Measurements from ENCODE around the gene CYP2C8.
"Not testable (repeated sequence)": the region's sequence is repeated elsewhere in the genome, so short reads cannot be mapped to it uniquely, and the experiment has no call there.

The CYP2C8 gene

DNA sequence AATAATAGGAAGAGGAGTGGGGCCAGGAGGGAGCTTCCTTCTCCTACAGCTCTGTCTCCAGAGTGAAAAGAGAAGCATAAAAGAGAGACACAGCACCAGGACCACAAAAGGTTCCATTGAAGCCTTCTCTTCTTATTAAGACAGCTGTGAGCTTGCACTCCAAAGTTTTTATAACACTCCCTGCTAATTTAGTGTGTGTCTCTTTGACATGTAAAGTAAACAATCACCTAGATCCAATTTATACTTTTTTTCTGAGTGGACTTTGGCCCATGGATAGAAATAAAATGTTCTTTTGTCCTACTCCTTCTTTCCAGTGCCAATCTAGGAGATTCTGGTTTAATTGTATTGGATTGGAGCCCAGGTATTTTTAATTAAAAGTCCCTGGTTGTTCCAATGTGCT lies at the start of gene CYP2C8:
TSS of gene CYP2C8 (minus strand) at position 212 of the 400 bp plus-strand sequence. CDS start at position 117, 95 bp downstream.
- no peak for DNase-seq (ENCODE audit: low spot score)

DNA sequence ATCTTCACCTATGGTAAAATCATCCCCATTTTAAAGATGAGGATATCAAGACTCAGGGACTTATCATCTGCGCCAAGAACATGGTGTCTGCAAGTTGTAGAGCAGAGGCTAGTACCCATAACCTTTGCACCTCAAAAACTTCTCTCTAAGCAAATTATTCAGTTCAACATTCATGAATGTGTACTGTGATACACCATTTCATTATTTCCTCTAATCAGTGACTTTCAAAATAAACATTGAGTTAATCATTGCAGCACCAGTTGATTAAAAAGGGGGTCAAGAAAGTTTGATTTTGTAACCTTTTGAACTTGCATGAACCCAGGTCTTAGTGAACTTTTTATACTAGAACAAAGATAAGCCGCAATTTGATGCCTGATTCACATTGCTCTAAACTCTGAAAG lies 47.6 kb upstream of the CYP2C8 start:
- no peak for DNase-seq (ENCODE audit: low spot score)

DNA sequence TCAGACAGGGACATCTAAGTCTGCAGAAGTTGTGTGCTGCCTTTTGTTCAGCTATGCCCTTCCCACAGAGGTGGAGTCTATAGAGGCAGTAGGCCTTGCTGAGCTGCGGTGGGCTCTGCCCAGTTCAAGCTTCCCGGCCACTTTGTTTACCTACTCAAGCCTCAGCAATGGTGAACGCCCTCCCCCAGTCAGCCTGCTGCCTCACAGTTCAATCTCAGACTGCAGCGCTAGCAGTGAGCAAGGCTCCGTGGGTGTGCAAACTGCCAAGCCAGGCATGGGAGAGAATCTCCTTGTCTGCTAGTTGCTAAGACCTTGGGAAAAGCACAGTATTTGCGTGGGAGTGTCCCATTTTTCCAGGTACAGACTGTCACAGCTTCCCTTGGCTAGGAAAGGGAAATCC lies 41.5 kb upstream of the CYP2C8 start:
- not testable (repeated sequence) for DNase-seq (ENCODE audit: low spot score)

- DNase-seq (ENCODE audit: low spot score): no peak
Measured at GRCh38 chr10:95097805-95098204, 28.5 kb upstream of the CYP2C8 start.

GRCh38 chr10:95096143-95096542 lies 26.8 kb upstream of the CYP2C8 start:
- no peak for DNase-seq (ENCODE audit: low spot score)

GRCh38 chr10:95079626-95080025 lies 10.3 kb upstream of the CYP2C8 start:
- DNase-seq (ENCODE audit: low spot score): not testable (repeated sequence)

DNA sequence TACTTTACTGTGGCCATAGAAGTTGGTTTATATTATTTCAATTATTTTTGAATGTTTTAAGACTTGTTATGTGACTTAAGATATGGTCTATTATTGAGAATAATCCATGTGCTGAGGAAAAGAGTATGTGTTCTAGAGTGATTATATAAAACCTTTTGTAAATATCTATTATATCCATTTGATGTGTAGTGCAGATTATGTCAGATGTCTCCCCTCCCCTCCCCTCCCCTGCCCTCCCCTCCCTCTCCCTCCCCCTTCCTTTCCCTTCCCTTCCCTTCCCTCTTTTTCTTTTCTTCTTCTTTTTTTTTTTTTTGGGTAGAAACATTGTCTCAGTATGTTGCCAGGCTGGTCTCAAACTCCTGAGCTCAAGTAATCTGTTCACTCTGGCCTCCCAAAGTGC lies 8.3 kb upstream of the CYP2C8 start:
- DNase-seq (ENCODE audit: low spot score): no peak

- DNase-seq (ENCODE audit: low spot score): no peak
Measured at GRCh38 chr10:95071107-95071660, 1.9 kb upstream of the CYP2C8 start.

DNA sequence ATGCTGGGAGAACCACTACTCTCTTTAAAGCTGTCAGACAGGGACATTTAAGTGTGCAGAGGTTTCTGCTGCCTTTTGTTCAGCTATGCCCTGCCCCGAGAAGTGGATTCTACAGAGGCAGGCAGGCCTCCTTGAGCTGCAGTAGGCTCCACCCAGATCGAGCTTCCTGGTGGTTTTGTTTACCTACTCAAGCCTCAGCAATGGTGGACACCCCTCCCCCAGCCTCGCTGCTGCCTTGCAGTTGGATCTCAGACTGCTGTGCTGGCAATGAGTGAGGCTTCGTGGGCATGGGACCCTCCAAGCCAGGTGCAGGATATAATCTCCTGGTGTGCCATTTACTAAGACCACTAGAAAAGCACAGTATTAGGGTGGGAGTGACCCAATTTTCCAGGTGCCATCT lies 5.2 kb downstream of the CYP2C8 start:
- not testable (repeated sequence) for DNase-seq (ENCODE audit: low spot score)

- DNase-seq (ENCODE audit: low spot score): no peak
Measured at GRCh38 chr10:95056744-95057363, 12.4 kb downstream of the CYP2C8 start.

DNA sequence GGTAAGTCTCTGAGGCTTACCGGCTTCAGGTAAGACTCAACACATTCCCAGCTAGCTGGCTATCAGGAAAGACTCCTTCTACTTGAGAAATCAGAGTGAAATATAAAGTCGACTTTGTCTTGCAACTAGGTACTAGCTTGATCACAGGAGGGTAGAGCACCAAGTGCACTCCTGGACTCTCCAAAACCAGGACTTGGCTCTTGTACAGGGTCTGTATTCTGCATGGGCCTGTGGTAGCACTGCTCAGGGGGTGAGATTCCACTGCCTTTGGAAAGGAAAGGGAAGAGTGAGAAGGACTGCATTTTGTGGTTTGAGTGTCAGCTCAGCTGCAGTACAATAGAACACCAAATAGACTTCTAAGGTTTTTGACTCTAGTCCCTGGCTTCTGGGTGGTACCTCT lies 19.4 kb downstream of the CYP2C8 start:
- DNase-seq (ENCODE audit: low spot score): no peak

DNA sequence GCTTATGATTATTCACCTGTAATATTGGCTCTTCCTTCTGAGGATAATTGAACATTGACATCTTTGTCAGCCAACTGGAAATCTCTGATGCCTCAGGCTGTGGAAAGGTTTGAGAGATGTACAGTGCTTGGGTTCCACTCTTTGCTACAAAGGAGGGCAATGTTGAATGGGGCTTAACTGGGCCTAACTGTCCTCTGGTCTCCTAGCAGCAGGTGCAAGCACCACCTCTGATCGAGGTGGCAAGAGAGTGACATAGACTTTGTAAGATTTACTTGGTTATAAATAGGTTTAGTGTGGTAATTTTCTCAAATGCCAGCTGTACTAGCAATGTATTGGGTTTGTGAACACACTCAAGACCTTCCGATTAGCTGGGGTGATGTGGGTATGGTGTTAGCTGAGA lies 21.1 kb downstream of the CYP2C8 start:
- DNase-seq (ENCODE audit: low spot score): no peak

DNA sequence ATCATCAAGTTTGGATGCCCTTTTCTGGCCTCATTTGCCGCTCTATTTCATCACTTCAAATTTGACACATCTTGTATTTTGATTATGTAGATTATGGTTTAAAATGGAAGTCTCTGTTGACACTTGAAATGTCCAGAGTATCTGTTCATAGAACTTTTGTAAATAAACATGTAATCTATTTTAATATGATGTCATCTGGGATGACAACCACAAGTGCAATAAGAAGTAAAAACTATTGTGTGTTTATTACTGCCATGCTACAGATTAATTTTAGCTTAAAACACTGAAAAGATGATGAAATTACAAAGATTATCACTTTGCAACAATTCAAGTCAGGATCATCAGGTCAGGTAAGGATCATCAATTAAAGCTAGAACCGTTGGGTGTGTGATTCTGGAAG lies 30.0 kb downstream of the CYP2C8 start:
- no peak for DNase-seq (ENCODE audit: low spot score)

- no peak for DNase-seq (ENCODE audit: low spot score)
Measured at GRCh38 chr10:95035332-95036295, 33.7 kb downstream of the CYP2C8 start.

- DNase-seq (ENCODE audit: low spot score): no peak
Measured at GRCh38 chr10:95034401-95034800, 34.9 kb downstream of the CYP2C8 start.

- DNase-seq (ENCODE audit: low spot score): no peak
Measured at GRCh38 chr10:95031656-95032055, 37.6 kb downstream of the CYP2C8 start.

GRCh38 chr10:95026461-95026860 lies 42.8 kb downstream of the CYP2C8 start:
- no peak for DNase-seq (ENCODE audit: low spot score)

- DNase-seq (ENCODE audit: low spot score): no peak
Measured at GRCh38 chr10:94997741-94998174, 71.5 kb downstream of the CYP2C8 start.

DNA sequence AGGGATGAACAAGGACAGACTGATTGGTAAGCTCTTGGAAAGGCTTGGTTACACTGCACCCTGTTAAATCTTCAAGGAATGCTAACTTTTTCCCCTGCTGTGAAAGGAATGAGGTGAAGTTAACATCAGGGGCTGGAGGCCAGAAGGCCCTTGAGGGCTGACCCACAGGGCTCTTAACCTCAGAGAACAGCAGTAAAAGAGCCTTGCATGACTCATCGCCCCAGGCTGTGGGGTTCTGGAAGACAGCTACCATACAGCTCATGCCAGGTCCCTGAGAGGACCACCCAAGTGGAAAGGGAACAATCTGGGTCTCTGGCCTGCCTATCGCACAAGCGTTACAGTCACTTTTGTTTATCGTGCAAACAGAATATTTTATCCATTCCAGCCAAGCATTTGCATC lies 76.5 kb downstream of the CYP2C8 start:
- DNase-seq (ENCODE audit: low spot score): no peak

DNA sequence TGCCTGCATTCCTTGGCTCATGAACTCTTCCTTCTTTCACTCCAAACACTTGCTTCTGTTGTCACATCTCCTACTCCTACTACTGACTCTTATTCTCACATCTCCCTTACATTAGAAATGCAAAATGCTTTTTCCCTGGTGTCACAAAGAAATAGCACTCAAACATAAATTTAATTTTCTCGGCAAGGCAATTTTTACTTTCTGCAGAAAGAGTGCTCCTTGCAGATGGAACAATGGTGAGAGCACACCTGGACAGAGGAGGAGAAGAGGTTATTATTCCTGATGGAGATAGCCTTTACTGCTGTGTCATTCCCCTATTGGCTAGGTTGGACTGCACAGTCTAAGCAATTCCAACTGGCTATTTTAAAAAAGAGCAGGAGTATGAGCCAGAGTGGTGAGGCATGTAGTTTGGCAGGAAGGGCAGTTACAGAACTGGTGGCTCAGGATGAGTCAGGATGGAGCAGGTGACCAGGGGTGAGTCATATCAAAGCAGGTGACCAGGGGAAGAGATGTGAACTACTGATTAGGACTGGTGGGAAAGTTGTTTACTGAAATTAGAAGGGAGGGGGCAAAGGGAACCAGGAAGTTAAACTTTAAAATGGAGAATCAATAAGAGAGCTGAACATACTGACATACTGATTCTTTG lies 77.9 kb downstream of the CYP2C8 start:
- DNase-seq (ENCODE audit: low spot score): no peak

DNA sequence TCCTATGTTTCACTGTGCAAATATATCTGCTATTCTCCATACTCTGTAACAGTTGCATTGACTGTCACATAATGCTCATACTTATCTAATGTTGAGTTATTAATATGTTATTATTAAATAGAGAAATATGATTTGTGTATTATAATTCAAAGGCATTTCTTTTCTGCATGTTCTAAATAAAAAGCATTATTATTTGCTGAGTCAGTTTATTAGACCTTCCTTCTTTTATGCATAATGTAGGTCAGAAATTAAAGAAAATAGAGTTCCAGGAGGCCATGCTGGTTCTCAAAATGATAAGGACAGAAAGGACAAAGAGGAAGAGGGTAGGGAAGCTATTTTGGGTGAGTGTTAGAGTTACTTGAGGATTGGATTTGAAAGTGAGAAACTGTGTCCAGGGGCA lies 80.1 kb downstream of the CYP2C8 start:
- DNase-seq (ENCODE audit: low spot score): no peak

Data from putamen (tissue), 1 donor.